Measurements from ENCODE around the gene IGLL5.

- no peak for TF ChIP-seq CTCF (IDR thresholded peaks at IDR 0.05)
- no peak for TF ChIP-seq POLR2A (IDR thresholded peaks at IDR 0.05)
Measured at GRCh38 chr22:22878211-22878570, 9.4 kb upstream of the IGLL5 start.

All from Peyer's patch (tissue), 4 donors.